ENCODE data around the gene SCN8A.

The SCN8A gene

GRCh38 chr12:51833448-51834227 is 242.6 kb downstream of the SCN8A start:
- DNase-seq: no peak
- Histone ChIP-seq H3K27ac (ENCODE audit: insufficient read depth, low read length, poor library complexity, severe bottlenecking) (no peak overlapping the region), H3K36me3 (ENCODE audit: control insufficient read depth, insufficient read depth, low read length) (no peaks in the 10 kb centered on the region), H3K4me3 (ENCODE audit: insufficient read depth, low read depth, low read length, poor library complexity, severe bottlenecking) (no peak overlapping the region), H3K9me3 (ENCODE audit: control insufficient read depth, low read length) (no peaks in the 10 kb centered on the region), H3K4me1 (ENCODE audit: control insufficient read depth, insufficient read depth, low read length, poor library complexity, severe bottlenecking) (peaks cover 7% of the 10 kb centered on the region), H3K27me3 (replicated peaks; ENCODE audit: control insufficient read depth, insufficient read depth, low read length, poor library complexity, severe bottlenecking) (no peaks in the 10 kb centered on the region)

GRCh38 chr12:51834411-51834810 is 243.4 kb downstream of the SCN8A start:
- Histone ChIP-seq H3K4me1 (ENCODE audit: control insufficient read depth, insufficient read depth, low read length, poor library complexity, severe bottlenecking) (peaks cover 7% of the 10 kb centered on the region), H3K27me3 (replicated peaks; ENCODE audit: control insufficient read depth, insufficient read depth, low read length, poor library complexity, severe bottlenecking) (no peaks in the 10 kb centered on the region)
- no peak for DNase-seq

GRCh38 chr12:51836041-51836826 is 245.2 kb downstream of the SCN8A start:
- H3K27me3 ChIP-seq (replicated peaks; ENCODE audit: control insufficient read depth, insufficient read depth, low read length, poor library complexity, severe bottlenecking): no peaks in the 10 kb centered on the region

More at GRCh38 chr12:51834411-51834810, 243.4 kb downstream of the SCN8A start:
- Histone ChIP-seq H3K27ac (ENCODE audit: insufficient read depth, low read length, poor library complexity, severe bottlenecking) (no peak overlapping the region), H3K36me3 (ENCODE audit: control insufficient read depth, insufficient read depth, low read length) (no peaks in the 10 kb centered on the region), H3K4me3 (ENCODE audit: insufficient read depth, low read depth, low read length, poor library complexity, severe bottlenecking) (no peak overlapping the region), H3K9me3 (ENCODE audit: control insufficient read depth, low read length) (no peaks in the 10 kb centered on the region)

GRCh38 chr12:51836827-51837173 is 245.8 kb downstream of the SCN8A start:
- Histone ChIP-seq H3K4me1 (ENCODE audit: control insufficient read depth, insufficient read depth, low read length, poor library complexity, severe bottlenecking) (peaks cover 7% of the 10 kb centered on the region), H3K36me3 (ENCODE audit: control insufficient read depth, insufficient read depth, low read length) (no peaks in the 10 kb centered on the region), H3K27ac (ENCODE audit: insufficient read depth, low read length, poor library complexity, severe bottlenecking) (no peak overlapping the region), H3K27me3 (replicated peaks; ENCODE audit: control insufficient read depth, insufficient read depth, low read length, poor library complexity, severe bottlenecking) (no peaks in the 10 kb centered on the region), H3K9me3 (ENCODE audit: control insufficient read depth, low read length) (no peaks in the 10 kb centered on the region), H3K4me3 (ENCODE audit: insufficient read depth, low read depth, low read length, poor library complexity, severe bottlenecking) (no peak overlapping the region)
- DNase-seq: no peak

More at GRCh38 chr12:51836041-51836826, 245.2 kb downstream of the SCN8A start:
- Histone ChIP-seq H3K4me3 (ENCODE audit: insufficient read depth, low read depth, low read length, poor library complexity, severe bottlenecking) (no peak overlapping the region), H3K4me1 (ENCODE audit: control insufficient read depth, insufficient read depth, low read length, poor library complexity, severe bottlenecking) (peaks cover 7% of the 10 kb centered on the region), H3K36me3 (ENCODE audit: control insufficient read depth, insufficient read depth, low read length) (no peaks in the 10 kb centered on the region), H3K27ac (ENCODE audit: insufficient read depth, low read length, poor library complexity, severe bottlenecking) (no peak overlapping the region), H3K9me3 (ENCODE audit: control insufficient read depth, low read length) (no peaks in the 10 kb centered on the region)
- DNase-seq: no peak

DNA sequence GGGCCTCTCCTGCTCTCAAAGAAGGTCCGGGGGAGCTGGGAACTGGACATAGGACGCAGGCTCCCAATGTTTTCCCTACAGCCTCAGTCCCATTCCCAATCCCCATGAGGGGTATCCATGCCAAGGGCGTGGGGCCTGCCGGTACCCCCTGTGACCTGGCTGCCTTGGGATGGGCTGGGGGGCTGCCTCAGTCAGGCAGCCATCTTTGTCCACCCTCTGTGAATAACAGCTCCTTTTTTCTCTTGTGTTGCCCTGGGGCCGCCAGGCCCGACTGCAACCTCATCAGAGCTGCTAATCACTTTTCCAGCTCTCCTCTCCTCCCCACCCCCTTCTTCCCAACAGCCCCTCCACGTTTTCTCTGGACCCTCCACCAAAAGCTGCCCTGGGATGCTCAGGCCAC is 246.3 kb downstream of the SCN8A start:
- Histone ChIP-seq H3K4me1 (ENCODE audit: control insufficient read depth, insufficient read depth, low read length, poor library complexity, severe bottlenecking) (peaks cover 7% of the 10 kb centered on the region), H3K27ac (ENCODE audit: insufficient read depth, low read length, poor library complexity, severe bottlenecking) (no peak overlapping the region), H3K27me3 (replicated peaks; ENCODE audit: control insufficient read depth, insufficient read depth, low read length, poor library complexity, severe bottlenecking) (no peaks in the 10 kb centered on the region), H3K9me3 (ENCODE audit: control insufficient read depth, low read length) (no peaks in the 10 kb centered on the region), H3K4me3 (ENCODE audit: insufficient read depth, low read depth, low read length, poor library complexity, severe bottlenecking) (no peak overlapping the region), H3K36me3 (ENCODE audit: control insufficient read depth, insufficient read depth, low read length) (no peaks in the 10 kb centered on the region)
- DNase-seq: no peak

GRCh38 chr12:51838036-51838435 is 247.0 kb downstream of the SCN8A start:
- no peak overlapping the region for H3K27ac ChIP-seq (ENCODE audit: insufficient read depth, low read length, poor library complexity, severe bottlenecking)
- H3K27me3 ChIP-seq (replicated peaks; ENCODE audit: control insufficient read depth, insufficient read depth, low read length, poor library complexity, severe bottlenecking): no peaks in the 10 kb centered on the region
- no peak overlapping the region for H3K4me3 ChIP-seq (ENCODE audit: insufficient read depth, low read depth, low read length, poor library complexity, severe bottlenecking)
- no peak for DNase-seq
- H3K9me3 ChIP-seq (ENCODE audit: control insufficient read depth, low read length): no peaks in the 10 kb centered on the region
- H3K4me1 ChIP-seq (ENCODE audit: control insufficient read depth, insufficient read depth, low read length, poor library complexity, severe bottlenecking): no peaks in the 10 kb centered on the region
- H3K36me3 ChIP-seq (ENCODE audit: control insufficient read depth, insufficient read depth, low read length): no peaks in the 10 kb centered on the region

GRCh38 chr12:51838762-51839161 is 247.7 kb downstream of the SCN8A start:
- no peaks in the 10 kb centered on the region for H3K9me3 ChIP-seq (ENCODE audit: control insufficient read depth, low read length)
- no peaks in the 10 kb centered on the region for H3K36me3 ChIP-seq (ENCODE audit: control insufficient read depth, insufficient read depth, low read length)
- no peaks in the 10 kb centered on the region for H3K4me1 ChIP-seq (ENCODE audit: control insufficient read depth, insufficient read depth, low read length, poor library complexity, severe bottlenecking)
- H3K27ac ChIP-seq (ENCODE audit: insufficient read depth, low read length, poor library complexity, severe bottlenecking): no peak overlapping the region
- peaks cover 4% of the 10 kb centered on the region for H3K27me3 ChIP-seq (replicated peaks; ENCODE audit: control insufficient read depth, insufficient read depth, low read length, poor library complexity, severe bottlenecking)
- H3K4me3 ChIP-seq (ENCODE audit: insufficient read depth, low read depth, low read length, poor library complexity, severe bottlenecking): no peak overlapping the region
- no peak for DNase-seq

DNA sequence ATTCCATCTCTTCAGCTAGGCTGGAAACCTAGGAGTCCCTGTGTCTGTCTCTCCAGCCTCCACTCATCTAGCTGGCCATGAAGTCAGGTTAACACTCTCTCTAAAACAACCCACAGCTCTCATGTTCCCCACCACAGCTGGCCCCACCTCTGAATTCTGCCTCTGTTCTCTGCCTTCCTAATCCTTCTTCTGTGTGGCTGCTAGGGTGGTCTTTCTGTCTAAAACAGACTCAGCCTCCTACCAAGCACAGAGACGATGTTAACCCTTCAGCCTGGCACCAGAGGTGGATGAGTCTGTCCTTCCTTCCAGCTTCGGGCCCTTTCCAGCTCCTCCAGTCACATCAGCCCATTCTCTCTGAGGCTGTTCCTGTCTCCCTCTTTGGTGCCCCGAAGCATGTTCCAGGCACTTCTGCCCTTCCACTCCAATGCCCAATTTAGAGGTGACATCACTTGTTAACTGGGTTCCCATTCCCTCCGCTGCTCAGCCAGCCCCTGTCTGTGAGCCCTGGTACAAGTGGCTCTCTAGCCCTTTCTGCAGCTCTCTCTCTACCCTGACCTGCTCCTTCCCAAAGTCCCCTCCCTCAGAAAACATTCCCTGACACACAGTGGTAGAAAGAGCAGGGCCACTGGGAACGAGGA is 248.4 kb downstream of the SCN8A start:
- H3K27me3 ChIP-seq (replicated peaks; ENCODE audit: control insufficient read depth, insufficient read depth, low read length, poor library complexity, severe bottlenecking): peaks cover 8% of the 10 kb centered on the region
- H3K36me3 ChIP-seq (ENCODE audit: control insufficient read depth, insufficient read depth, low read length): no peaks in the 10 kb centered on the region

DNA sequence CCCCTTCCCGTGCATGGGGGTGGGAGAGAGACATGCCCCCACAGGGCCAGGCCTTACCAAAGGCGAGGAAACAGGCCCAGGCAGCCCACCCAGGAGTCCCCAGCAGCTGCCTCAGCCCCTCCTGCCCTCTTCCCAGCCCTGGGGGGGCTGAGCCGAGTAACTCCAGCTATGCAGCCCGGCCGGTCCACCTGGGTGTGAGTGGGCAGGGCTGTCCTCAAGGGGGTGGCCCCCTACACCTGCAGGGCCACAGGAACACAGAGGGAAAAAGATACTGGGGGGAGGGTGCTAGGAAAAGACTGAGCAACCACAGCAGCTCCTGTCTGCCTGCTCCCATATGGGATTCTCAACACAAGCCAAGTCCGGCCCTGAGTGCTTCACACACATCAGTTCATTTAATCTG is 249.9 kb downstream of the SCN8A start:
- DNase-seq: no peak
- H3K36me3 ChIP-seq (ENCODE audit: control insufficient read depth, insufficient read depth, low read length): no peaks in the 10 kb centered on the region
- no peak overlapping the region for H3K27ac ChIP-seq (ENCODE audit: insufficient read depth, low read length, poor library complexity, severe bottlenecking)
- H3K4me1 ChIP-seq (ENCODE audit: control insufficient read depth, insufficient read depth, low read length, poor library complexity, severe bottlenecking): no peaks in the 10 kb centered on the region
- no peaks in the 10 kb centered on the region for H3K9me3 ChIP-seq (ENCODE audit: control insufficient read depth, low read length)
- peaks cover 22% of the 10 kb centered on the region for H3K27me3 ChIP-seq (replicated peaks; ENCODE audit: control insufficient read depth, insufficient read depth, low read length, poor library complexity, severe bottlenecking)
- H3K4me3 ChIP-seq (ENCODE audit: insufficient read depth, low read depth, low read length, poor library complexity, severe bottlenecking): no peak overlapping the region

More for the DNA sequence above, 248.4 kb downstream of the SCN8A start:
- H3K4me3 ChIP-seq (ENCODE audit: insufficient read depth, low read depth, low read length, poor library complexity, severe bottlenecking): no peak overlapping the region
- no peaks in the 10 kb centered on the region for H3K4me1 ChIP-seq (ENCODE audit: control insufficient read depth, insufficient read depth, low read length, poor library complexity, severe bottlenecking)
- no peak for DNase-seq
- no peak overlapping the region for H3K27ac ChIP-seq (ENCODE audit: insufficient read depth, low read length, poor library complexity, severe bottlenecking)
- H3K9me3 ChIP-seq (ENCODE audit: control insufficient read depth, low read length): no peaks in the 10 kb centered on the region

DNA sequence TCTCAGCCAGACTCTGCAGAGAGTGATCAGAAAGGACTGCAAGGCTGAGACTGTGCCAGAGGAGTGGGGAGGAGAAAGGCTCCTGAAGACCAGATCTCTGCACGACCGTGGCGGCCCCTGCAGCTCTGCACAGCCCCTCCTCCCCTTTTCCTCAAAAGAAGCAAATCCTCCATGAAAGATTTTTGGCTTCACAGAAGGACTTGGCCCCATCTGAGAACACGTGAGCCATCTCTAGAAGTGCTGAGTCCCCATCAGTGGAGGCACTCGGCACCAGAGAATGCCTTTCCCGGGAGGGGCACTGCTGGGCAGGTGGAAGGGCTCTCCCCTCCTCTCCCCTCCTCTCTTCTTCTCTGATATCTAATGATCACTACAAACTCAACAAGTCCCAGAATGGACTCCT is 250.7 kb downstream of the SCN8A start:
- no peaks in the 10 kb centered on the region for H3K36me3 ChIP-seq (ENCODE audit: control insufficient read depth, insufficient read depth, low read length)
- H3K27me3 ChIP-seq (replicated peaks; ENCODE audit: control insufficient read depth, insufficient read depth, low read length, poor library complexity, severe bottlenecking): peaks cover 30% of the 10 kb centered on the region
- no peak overlapping the region for H3K4me3 ChIP-seq (ENCODE audit: insufficient read depth, low read depth, low read length, poor library complexity, severe bottlenecking)
- H3K27ac ChIP-seq (ENCODE audit: insufficient read depth, low read length, poor library complexity, severe bottlenecking): no peak overlapping the region
- H3K9me3 ChIP-seq (ENCODE audit: control insufficient read depth, low read length): no peaks in the 10 kb centered on the region
- no peak for DNase-seq
- H3K4me1 ChIP-seq (ENCODE audit: control insufficient read depth, insufficient read depth, low read length, poor library complexity, severe bottlenecking): peaks cover 6% of the 10 kb centered on the region
